AG04449 (cell line): ENCODE results near the gene S1PR1.
"Not testable (repeated sequence)": the region's sequence is repeated elsewhere in the genome, so short reads cannot be mapped to it uniquely, and the experiment has no call there.

ENCODE experiments used
- CTCF ChIA-PET: fragments of 350-600 bp; formaldehyde crosslinking; extraction: SDS; loops from one replicate; lab custom pipeline; 2021; ENCODE audit warnings: antibody characterized with exemption; lab: Yijun Ruan, JAX
- POLR2A ChIA-PET: fragments of 400-600, 350-600 bp; formaldehyde crosslinking; extraction: SDS; loops from one replicate; lab custom pipeline; 2020; ENCODE audit warnings: antibody characterized with exemption, inconsistent platforms; lab: Yijun Ruan, JAX
- DNase-seq: peaks from one replicate; pipeline ENCODE4 v3.0.0-alpha.2; 2010; ENCODE audit warnings: low read depth, low spot score
- H3K4me3 ChIP-seq: 2 replicates; pipeline ENCODE4 v1.5.1; 2011; ENCODE audit warnings: low read depth, mild to moderate bottlenecking, control low read depth, low read length
- CTCF ChIP-seq: IDR thresholded peaks from one replicate; pipeline ENCODE4 v1.5.1; 2011; ENCODE audit warnings: mild to moderate bottlenecking, moderate library complexity, low read length, control low read depth, inconsistent platforms; ENCODE audit not compliant: insufficient read depth; ENCODE audit errors: missing control alignments

The S1PR1 gene

GRCh38 chr1:101236516-101237228 lies at the start of gene S1PR1:
Gene S1PR1 (plus strand): TSS chr1:101237019. CDS start chr1:101238985, 1,966 bp downstream.
- no peak for DNase-seq

GRCh38 chr1:101187297-101187696 lies 49.5 kb upstream of the S1PR1 start:
- TF ChIP-seq CTCF: no peak
- no peak overlapping the region for H3K4me3 ChIP-seq
- ChIA-PET CTCF (interaction anchor here (0.6 to 1.0 kb wide), 2 partner anchors 53 to 163 kb away, joined by 3 to 4 read pairs; no protein-coding TSS in a partner anchor), POLR2A (no interaction called here)
- DNase-seq: no peak

More at GRCh38 chr1:101236516-101237228, at the start of gene S1PR1:
- H3K4me3 ChIP-seq: peak within 1 kb of the TSS; percentile 74
- ChIA-PET POLR2A (interaction anchor here (1.4 kb wide), 1 partner anchor 62 kb away, joined by 4 read pairs; no protein-coding TSS in a partner anchor), CTCF (interaction anchor here (0.9 to 5.3 kb wide), 10 partner anchors 9 to 324 kb away, joined by 3 to 98 read pairs (median 4); no protein-coding TSS in a partner anchor)
- no peak for TF ChIP-seq CTCF

GRCh38 chr1:101188331-101188730 lies 48.5 kb upstream of the S1PR1 start:
- DNase-seq: no peak
- no peak overlapping the region for H3K4me3 ChIP-seq
- TF ChIP-seq CTCF: no peak
- ChIA-PET POLR2A (no interaction called here), CTCF (interaction anchor here (1.1 kb wide), 1 partner anchor 12 kb away, joined by 3 read pairs; no protein-coding TSS in a partner anchor)

- CTCF ChIA-PET: interaction anchor here (1.1 kb wide), 1 partner anchor 11 kb away, joined by 3 read pairs; no protein-coding TSS in a partner anchor
- DNase-seq, H3K4me3 ChIP-seq, POLR2A ChIA-PET: not testable (repeated sequence)
Observed at GRCh38 chr1:101188968-101189367, 47.9 kb upstream of the S1PR1 start.

- no peak for TF ChIP-seq CTCF
- DNase-seq: peak; percentile 55
- CTCF ChIA-PET: interaction anchor here (0.9 to 1.6 kb wide), 4 partner anchors 10 to 49 kb away, joined by 3 to 6 read pairs (median 4); no protein-coding TSS in a partner anchor
- H3K4me3 ChIP-seq: no peak overlapping the region
- POLR2A ChIA-PET: no interaction called here
Observed at GRCh38 chr1:101190441-101190840, 46.4 kb upstream of the S1PR1 start.

- no peak for TF ChIP-seq CTCF
- no peak for DNase-seq
- ChIA-PET CTCF (interaction anchor here (1.1 to 1.6 kb wide), 2 partner anchors 10 to 49 kb away, joined by 4 to 6 read pairs; no protein-coding TSS in a partner anchor), POLR2A (no interaction called here)
- no peak overlapping the region for H3K4me3 ChIP-seq
Observed at GRCh38 chr1:101191049-101191448, 45.8 kb upstream of the S1PR1 start.
